ENCODE data around the gene THAP12. TPM values are rescaled to one million over a fixed set of nuclear protein-coding genes. Genes with fewer than 3 reads are reported as not detected.

Gene THAP12
- total and polyA plus RNA-seq, 2 donors from 2014 or later, result 19.5 to 39.3 TPM

DNA sequence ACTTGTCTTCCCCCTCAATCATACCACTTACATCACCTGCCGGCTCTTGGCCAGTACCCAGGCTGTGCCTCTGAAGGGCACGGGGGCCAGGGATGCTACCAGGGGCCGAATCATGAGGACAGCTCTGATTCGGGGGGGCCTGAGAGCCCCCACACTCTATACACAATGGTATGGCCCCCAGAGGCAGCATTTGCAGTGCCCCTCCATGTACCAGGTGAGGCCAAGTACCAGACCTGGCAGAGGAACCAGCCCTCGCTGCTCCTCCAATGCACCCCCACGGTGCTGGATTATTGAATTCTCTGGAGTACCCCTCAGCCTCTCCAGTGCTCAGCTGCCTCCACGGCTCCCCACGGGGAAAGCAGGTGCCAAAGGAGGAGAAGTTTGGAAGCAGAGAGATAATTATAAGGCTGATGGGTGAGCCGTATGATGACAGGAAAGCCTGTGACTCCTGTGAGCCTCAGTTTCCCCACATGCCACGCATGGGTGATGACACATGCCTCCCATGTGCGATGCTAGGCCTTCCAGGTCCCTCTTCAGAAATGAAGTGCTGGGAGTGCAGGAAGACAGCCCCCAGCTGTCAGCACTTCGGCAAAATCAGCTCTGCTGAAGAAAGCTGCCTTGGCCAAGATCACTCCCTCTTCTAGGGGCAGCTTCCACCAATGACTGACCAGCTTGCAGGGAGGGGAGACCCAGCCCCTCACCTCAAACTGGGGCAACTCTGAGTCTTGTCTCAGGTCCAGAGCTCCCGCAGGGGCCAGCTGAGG is 69.9 kb downstream of the THAP12 start:
- intact Hi-C loops (cut with DNase I), result loop anchor here (10.0 kb wide), 1 partner anchor 106 kb away; the partner anchor contains the start of gene WNT11
- Histone ChIP-seq H3K27me3 (ENCODE audit: control insufficient read depth, insufficient read depth, low read length) (no peaks in the 10 kb centered on the region), H3K9me3 (ENCODE audit: control insufficient read depth in 2 of 3, insufficient read depth in 1 of 3, low read length in 3 of 3) (no peaks in the 10 kb centered on the region), H3K4me3 (ENCODE audit: low read length in 3 of 3) (no peak overlapping the region), H3K27ac (ENCODE audit: low read depth in 2 of 2, low read length in 2 of 2) (no peak overlapping the region), H3K4me1 (ENCODE audit: control insufficient read depth in 2 of 3, insufficient read depth in 2 of 3, low read depth in 1 of 3, low read length in 3 of 3) (no peaks in the 10 kb centered on the region), H3K9ac (ENCODE audit: low read length in 3 of 3) (no peak overlapping the region), H3K36me3 (ENCODE audit: control insufficient read depth in 2 of 3, insufficient read depth in 3 of 3, low read length in 3 of 3) (no peaks in the 10 kb centered on the region)
- TF ChIP-seq CTCF (IDR thresholded peaks at IDR 0.05; ENCODE audit: borderline replicate concordance, extremely low read depth, insufficient read depth), result no peak
- DNase-seq, result peak in 1 of 5 donors; percentile 31
- FAIRE-seq, result no peak

- no peak for TF ChIP-seq CTCF (IDR thresholded peaks at IDR 0.05; ENCODE audit: borderline replicate concordance, extremely low read depth, insufficient read depth)
- no peak for FAIRE-seq
Observed at GRCh38 chr11:76307978-76308747, 72.8 kb downstream of the THAP12 start.

DNA sequence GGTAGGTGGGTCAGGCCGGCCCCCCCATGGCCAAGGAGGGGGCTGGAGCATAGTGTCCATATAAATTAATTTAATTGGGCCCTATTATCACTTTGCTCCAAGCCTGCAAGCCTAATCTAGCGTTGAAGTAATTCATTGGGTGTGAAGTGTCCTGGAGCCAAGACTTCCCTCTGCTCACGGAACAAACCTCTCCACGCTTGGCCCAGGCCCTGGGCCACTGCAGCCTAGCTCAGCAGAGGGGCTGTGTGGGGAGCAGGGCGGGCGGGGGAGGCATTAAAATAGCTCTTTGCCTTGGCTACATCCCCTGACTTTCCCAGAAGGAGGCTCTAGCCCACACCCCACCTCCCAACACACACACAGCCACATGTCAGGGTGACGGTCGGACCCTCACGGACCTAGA is 73.5 kb downstream of the THAP12 start:
- Histone ChIP-seq H3K4me1 (ENCODE audit: control insufficient read depth in 2 of 3, insufficient read depth in 2 of 3, low read depth in 1 of 3, low read length in 3 of 3) (no peaks in the 10 kb centered on the region), H3K4me3 (ENCODE audit: low read length in 3 of 3) (no peak overlapping the region), H3K9me3 (ENCODE audit: control insufficient read depth in 2 of 3, insufficient read depth in 1 of 3, low read length in 3 of 3) (no peaks in the 10 kb centered on the region), H3K36me3 (ENCODE audit: control insufficient read depth in 2 of 3, insufficient read depth in 3 of 3, low read length in 3 of 3) (no peaks in the 10 kb centered on the region), H3K9ac (ENCODE audit: low read length in 3 of 3) (no peak overlapping the region), H3K27me3 (ENCODE audit: control insufficient read depth, insufficient read depth, low read length) (no peaks in the 10 kb centered on the region), H3K27ac (ENCODE audit: low read depth in 2 of 2, low read length in 2 of 2) (no peak overlapping the region)
- no peak for TF ChIP-seq CTCF (IDR thresholded peaks at IDR 0.05; ENCODE audit: borderline replicate concordance, extremely low read depth, insufficient read depth)
- intact Hi-C loops (cut with DNase I), result no loop called here
- DNase-seq, result no peak
- FAIRE-seq, result no peak

More at GRCh38 chr11:76307978-76308747, 72.8 kb downstream of the THAP12 start:
- DNase-seq, result no peak
- Histone ChIP-seq H3K9me3 (ENCODE audit: control insufficient read depth in 2 of 3, insufficient read depth in 1 of 3, low read length in 3 of 3) (no peaks in the 10 kb centered on the region), H3K9ac (ENCODE audit: low read length in 3 of 3) (no peak overlapping the region), H3K27me3 (ENCODE audit: control insufficient read depth, insufficient read depth, low read length) (no peaks in the 10 kb centered on the region), H3K4me3 (ENCODE audit: low read length in 3 of 3) (no peak overlapping the region), H3K4me1 (ENCODE audit: control insufficient read depth in 2 of 3, insufficient read depth in 2 of 3, low read depth in 1 of 3, low read length in 3 of 3) (no peaks in the 10 kb centered on the region), H3K27ac (ENCODE audit: low read depth in 2 of 2, low read length in 2 of 2) (no peak overlapping the region), H3K36me3 (ENCODE audit: control insufficient read depth in 2 of 3, insufficient read depth in 3 of 3, low read length in 3 of 3) (no peaks in the 10 kb centered on the region)
- intact Hi-C loops (cut with DNase I), result no loop called here

Data from kidney (tissue), 14 donors.